Endothelial cell of umbilical vein (primary cell): ENCODE measurements around the gene LUC7L2. TPM values are rescaled to one million over a fixed set of nuclear protein-coding genes. Genes with fewer than 3 reads are reported as not detected.

Source experiments
- BruUV-seq: library from RNA; stranded (reverse); fragments of 400-500 nt; replicated peaks from 2 replicates; lab custom pipeline; 2021; lab: Mats Ljungman, UMichigan
- CTCF ChIA-PET: fragments of 300-600, 350-600 bp; sonication (Branson Sonifier 250); formaldehyde crosslinking; loops from one replicate; lab custom pipeline; 2021; ENCODE audit warnings: antibody characterized with exemption, inconsistent platforms; lab: Charles Lee
- POLR2A ChIA-PET: fragments of 300-600, 350-600 bp; sonication (Branson Sonifier 250); formaldehyde crosslinking; loops from one replicate; lab custom pipeline; 2021; ENCODE audit warnings: antibody characterized with exemption, inconsistent platforms; lab: Charles Lee
- DNase-seq: peaks from one replicate; pipeline ENCODE4 v3.0.0-alpha.2; 2011; ENCODE audit warnings: low read depth, low spot score
- FAIRE-seq: peaks from 2 replicates; lab custom pipeline; 2011; peaks lifted over from hg19 to GRCh38; lab: Jason Lieb, UNC
- H2AFZ ChIP-seq: 2 replicates; pipeline ENCODE4 v1.6.0; 2012; ENCODE audit warnings: low read depth, low read length, control low read depth, inconsistent platforms
- H3K27ac ChIP-seq: 2 replicates; pipeline ENCODE4 v1.5.1; 2011; ENCODE audit warnings: low read depth, mild to moderate bottlenecking, control low read depth, low read length, moderate library complexity; ENCODE audit not compliant: insufficient read depth
- H3K27me3 ChIP-seq, 2 experiments: 2 replicates each; pipeline versions ENCODE4 v1.6.0 to v1.6.1; 2011; ENCODE audit warnings: low read length in 2 of 2, mixed read lengths in 1 of 2; ENCODE audit not compliant: control insufficient read depth in 2 of 2, insufficient read depth in 2 of 2
- H3K36me3 ChIP-seq, 2 experiments: 2 replicates in 1 of 2; 3 replicates in 1 of 2; pipeline ENCODE4 v1.5.1; 2011; ENCODE audit warnings: low read length in 2 of 2, mild to moderate bottlenecking in 1 of 2, moderate library complexity in 1 of 2; ENCODE audit not compliant: control insufficient read depth in 2 of 2, insufficient read depth in 2 of 2; ENCODE audit errors: extremely low read depth in 1 of 2
- H3K4me1 ChIP-seq: 3 replicates; pipeline ENCODE4 v1.5.1; 2011; ENCODE audit warnings: mild to moderate bottlenecking, low read length; ENCODE audit not compliant: control insufficient read depth, insufficient read depth; ENCODE audit errors: extremely low read depth
- H3K4me2 ChIP-seq: 2 replicates; pipeline ENCODE4 v1.6.1; 2011; ENCODE audit warnings: low read length, control low read depth, mixed read lengths; ENCODE audit not compliant: insufficient read depth
- H3K4me3 ChIP-seq, 3 experiments: fragments of 200-600 bp in 1 of 3; sonication (generic), shearing (Covaris generic) in 1 of 3; replicated peaks in 1 of 3; 2 replicates each; pipeline ENCODE4 v1.5.1; 2011 to 2016; ENCODE audit warnings: control low read depth in 3 of 3, low read length in 3 of 3, mild to moderate bottlenecking in 2 of 3, inconsistent platforms in 1 of 3, low read depth in 1 of 3, moderate library complexity in 1 of 3; ENCODE audit not compliant: insufficient read depth in 1 of 3
- H3K79me2 ChIP-seq: 2 replicates; pipeline ENCODE4 v1.6.0; 2012; ENCODE audit warnings: low read length, inconsistent platforms; ENCODE audit not compliant: control insufficient read depth, insufficient read depth
- H3K9ac ChIP-seq: replicated peaks from 2 replicates; pipeline ENCODE3; 2011; ENCODE audit warnings: low read length, control low read depth; ENCODE audit not compliant: insufficient read depth; ENCODE audit errors: extremely low read depth
- H3K9me1 ChIP-seq: replicated peaks from 3 replicates; pipeline ENCODE4 v1.6.0; 2011; ENCODE audit warnings: mild to moderate bottlenecking, low read length; ENCODE audit not compliant: control insufficient read depth, insufficient read depth; ENCODE audit errors: extremely low read depth
- H3K9me3 ChIP-seq: replicated peaks from 2 replicates; pipeline ENCODE4 v1.5.1; 2012; ENCODE audit warnings: low read length, inconsistent platforms; ENCODE audit not compliant: control insufficient read depth, insufficient read depth
- H4K20me1 ChIP-seq: replicated peaks from 2 replicates; pipeline ENCODE3; 2011; ENCODE audit warnings: mild to moderate bottlenecking, low read length; ENCODE audit not compliant: control insufficient read depth, insufficient read depth; ENCODE audit errors: extremely low read depth
- CTCF ChIP-seq, 2 donors: IDR thresholded peaks; 1 replicate in 1 of 2; 2 replicates in 1 of 2; pipeline ENCODE4 v1.5.1; 2011; ENCODE audit warnings: low read length in 2 of 2, mild to moderate bottlenecking in 2 of 2, moderate library complexity in 2 of 2, control low read depth in 1 of 2, inconsistent platforms in 1 of 2, low read depth in 1 of 2; ENCODE audit not compliant: insufficient read depth in 1 of 2; ENCODE audit errors: extremely low read depth in 1 of 2
- EZH2 ChIP-seq: IDR thresholded peaks from 2 replicates; pipeline ENCODE4 v1.6.1; 2012; ENCODE audit warnings: borderline replicate concordance, low read depth, mild to moderate bottlenecking, moderate library complexity, low read length, inconsistent platforms; ENCODE audit not compliant: severe bottlenecking
- FOS ChIP-seq: IDR thresholded peaks from 2 replicates; pipeline ENCODE4 v1.6.1; 2011; ENCODE audit warnings: mild to moderate bottlenecking, low read length, moderate library complexity, borderline replicate concordance; ENCODE audit not compliant: insufficient read depth
- GATA2 ChIP-seq: IDR thresholded peaks from 2 replicates; pipeline ENCODE4 v1.7.0; 2011; ENCODE audit warnings: low read depth, mild to moderate bottlenecking, moderate library complexity, mixed read lengths, low read length; ENCODE audit not compliant: insufficient read length, insufficient read depth
- JUN ChIP-seq: IDR thresholded peaks from 2 replicates; pipeline ENCODE4 v1.6.1; 2011; ENCODE audit warnings: borderline replicate concordance, low read depth; ENCODE audit not compliant: insufficient read length, insufficient read depth
- MAX ChIP-seq: IDR thresholded peaks from 2 replicates; pipeline ENCODE4 v1.6.1; 2011; ENCODE audit not compliant: insufficient read depth, insufficient read length
- MYC ChIP-seq: IDR thresholded peaks from one replicate; pipeline ENCODE4 v1.6.1; 2011; ENCODE audit warnings: mild to moderate bottlenecking, low read depth, low read length
- POLR2A ChIP-seq: IDR thresholded peaks from 2 replicates; pipeline ENCODE4 v1.6.1; 2012; ENCODE audit warnings: low read depth, mild to moderate bottlenecking, control low read depth, low read length
- POLR2AphosphoS5 ChIP-seq: IDR thresholded peaks from 2 replicates; pipeline ENCODE4 v1.6.1; 2012; ENCODE audit warnings: low read depth, mild to moderate bottlenecking, control low read depth, low read length, moderate library complexity; ENCODE audit not compliant: insufficient read depth
- dilution Hi-C: fragments of 300-500 bp; cut with MboI; formaldehyde crosslinking; loops from one replicate; pipeline ENCODE4 v1.15.0; 2019; ENCODE audit warnings: low sequenced_read_pairs; ENCODE audit not compliant: extremely low pct_ligation_motif_present
- intact Hi-C: fragments of 100-400 bp; cut with micrococcal nuclease; formaldehyde crosslinking; loops from one replicate; pipeline ENCODE4 v1.10.0; 2022
- polyA plus RNA-seq, 4 experiments: library from polyadenylated mRNA; depleted of rRNA in 3 of 4; stranded (reverse) in 3 of 4; unstranded in 1 of 4; fragments of >200 nt; gene quantifications; 2 replicates each; pipeline versions ENCODE4 v1.2.1 to v1.2.3, GENCODE V29; 2011 to 2012; ENCODE audit warnings: missing spikeins in 1 of 4
- total RNA-seq: library from RNA; stranded (reverse); gene quantifications from 2 replicates; pipeline ENCODE4 v1.2.3, GENCODE V29; 2021

LUC7L2 gene
- total and polyA plus RNA-seq, 2 donors (not counting 3 experiments of a cell fraction or from before 2014, with no cell fraction given): 28.0 to 85.8 TPM

- DNase-seq: no peak
- Histone ChIP-seq H4K20me1 (no peaks in the 10 kb centered on the region), H3K27ac (no peak overlapping the region), H3K36me3 (peaks cover 0 to 5% of the 10 kb centered on the region in 2 experiments), H3K4me2 (no peak overlapping the region), H3K27me3 (no peaks in the 10 kb centered on the region), H3K9me3 (no peaks in the 10 kb centered on the region), H2AFZ (no peak overlapping the region), H3K4me1 (no peaks in the 10 kb centered on the region), H3K9me1 (no peaks in the 10 kb centered on the region), H3K79me2 (peaks cover 58% of the 10 kb centered on the region), H3K4me3 (no peak overlapping the region), H3K9ac (no peak overlapping the region)
- no TSS peak for BruUV-seq
- TF ChIP-seq JUN: no peak
- no peak for TF ChIP-seq POLR2AphosphoS5
- no peak for TF ChIP-seq POLR2A
- TF ChIP-seq FOS: no peak
- no peak for TF ChIP-seq GATA2
- TF ChIP-seq CTCF (IDR thresholded peaks at IDR 0.05; ENCODE audit: extremely low read depth in 1 of 2, insufficient read depth in 1 of 2, low read depth in 1 of 2, low read length in 2 of 2): no peak
- no peak for TF ChIP-seq MAX
- TF ChIP-seq MYC: no peak
- no peak for TF ChIP-seq EZH2
- FAIRE-seq: no peak
- intact Hi-C loops (no loop called here), dilution Hi-C loops (no loop called here)
- CTCF ChIA-PET: no interaction called here
- POLR2A ChIA-PET: no interaction called here
Observed at GRCh38 chr7:139384611-139385010, 24.9 kb downstream of the LUC7L2 start.
